ENCODE data around the gene TEX54.

DNA sequence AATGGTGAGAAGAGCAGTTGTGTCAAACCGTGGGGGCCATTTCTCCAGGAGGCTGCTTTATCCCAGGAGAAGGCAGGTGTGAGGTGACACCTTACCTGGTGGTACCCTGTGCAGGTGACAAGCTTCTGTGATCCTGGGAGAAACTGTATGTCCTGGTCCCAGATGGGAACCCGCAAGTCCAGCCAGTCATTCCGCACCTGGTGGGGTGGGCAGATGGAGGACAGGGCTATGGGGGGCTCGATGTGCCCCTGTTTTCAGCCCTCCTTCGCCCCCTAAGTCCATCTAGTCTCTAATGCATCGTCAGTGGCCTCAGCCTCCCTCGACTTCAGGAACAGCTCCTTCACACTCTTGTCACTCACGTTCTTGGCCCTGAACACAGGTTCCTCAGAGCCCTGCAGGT is 2.7 kb upstream of the TEX54 start:
- no peak for TF ChIP-seq REST (IDR thresholded peaks at IDR 0.05; ENCODE audit: insufficient read depth in 1 of 2, low read depth in 2 of 2, low read length in 2 of 2)
- TF ChIP-seq TAF1 (IDR thresholded peaks at IDR 0.05; ENCODE audit: borderline replicate concordance, insufficient read depth, low read length) = no peak

All from PFSK-1 (cell line).